ENCODE results near the gene MLLT10.
"Not testable (repeated sequence)": the region's sequence is repeated elsewhere in the genome, so short reads cannot be mapped to it uniquely, and the experiment has no call there.

MLLT10 gene

DNA sequence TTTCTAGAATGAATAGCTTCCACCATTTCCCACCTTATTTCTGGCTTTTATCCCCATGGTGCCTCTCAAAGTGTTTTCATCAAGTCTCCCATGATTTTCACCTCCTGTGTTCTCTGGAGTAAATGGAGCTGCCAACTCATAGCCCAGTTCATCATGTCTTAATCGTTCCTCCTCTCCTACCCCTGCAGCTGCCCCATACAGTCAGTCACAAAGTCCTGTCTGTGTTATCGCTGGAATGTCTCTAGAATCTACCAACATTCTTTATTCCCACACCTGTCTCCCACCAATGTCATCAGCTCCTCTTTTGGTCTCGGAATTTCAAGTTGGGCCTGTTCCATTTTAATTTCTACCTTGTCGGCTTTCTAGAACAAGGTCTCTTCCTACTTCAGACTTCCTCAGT, 178.9 kb downstream of the MLLT10 start:
- DNase-seq = no peak

DNA sequence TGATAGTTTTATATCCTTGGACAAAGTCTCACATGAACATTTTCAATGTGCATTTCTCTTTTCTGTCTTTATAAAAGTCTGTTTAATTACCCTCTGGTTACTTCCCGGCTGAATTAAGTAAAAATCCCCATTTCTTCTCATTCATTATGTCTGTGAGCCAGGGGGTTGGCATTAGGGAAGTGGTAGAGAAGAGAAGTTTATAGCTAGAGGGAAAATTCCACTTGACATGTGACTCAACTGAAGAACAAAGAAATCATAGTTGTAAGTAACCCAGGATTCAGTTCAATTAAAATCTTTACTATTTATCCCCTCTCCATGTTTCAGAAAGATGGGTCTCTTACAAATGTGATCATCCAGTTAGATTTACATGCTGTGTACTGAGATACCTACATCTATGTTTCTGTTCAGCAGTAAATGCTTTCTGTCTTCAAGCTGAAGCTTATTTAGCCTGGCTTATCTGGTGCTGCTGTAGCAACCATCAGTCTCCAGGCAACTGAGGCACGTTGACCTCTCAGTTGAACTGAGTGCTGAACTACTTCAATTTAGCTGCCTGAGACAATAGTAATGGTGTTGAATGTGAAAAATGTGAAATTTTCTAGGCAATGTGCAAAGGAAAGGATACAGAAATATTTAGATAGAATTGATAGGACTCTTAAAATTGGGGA, 181.6 kb downstream of the MLLT10 start:
- no peak for DNase-seq

DNA sequence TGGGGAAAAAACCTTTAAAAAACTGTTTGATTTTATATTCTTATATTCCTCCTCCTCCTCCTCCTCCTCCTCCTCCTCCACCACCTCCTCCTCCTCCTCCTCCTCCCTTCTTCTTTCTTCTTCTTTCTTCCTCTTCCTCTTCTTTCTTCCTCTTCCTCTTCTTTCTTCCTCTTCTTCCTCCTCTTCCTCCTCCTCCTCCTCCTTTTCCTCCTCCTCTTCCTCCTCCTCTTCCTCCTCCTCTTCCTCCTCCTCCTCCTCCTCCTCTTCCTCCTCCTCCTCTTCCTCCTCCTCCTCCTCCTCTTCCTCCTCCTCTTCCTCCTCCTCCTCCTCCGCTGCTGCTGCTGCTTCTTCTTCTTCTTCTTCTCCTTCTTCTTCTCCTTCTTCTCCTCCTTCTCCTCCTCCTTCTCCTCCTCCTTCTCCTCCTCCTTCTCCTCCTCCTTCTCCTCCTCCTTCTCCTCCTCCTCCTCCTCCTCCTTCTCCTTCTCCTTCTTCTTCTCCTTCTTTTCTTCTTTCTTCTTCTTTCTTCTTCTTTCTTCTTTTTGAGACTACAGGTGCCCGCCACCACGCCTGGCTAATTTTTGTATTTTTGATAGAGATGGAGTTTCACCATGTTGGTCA, 183.5 kb downstream of the MLLT10 start:
- not testable (repeated sequence) for DNase-seq

DNA sequence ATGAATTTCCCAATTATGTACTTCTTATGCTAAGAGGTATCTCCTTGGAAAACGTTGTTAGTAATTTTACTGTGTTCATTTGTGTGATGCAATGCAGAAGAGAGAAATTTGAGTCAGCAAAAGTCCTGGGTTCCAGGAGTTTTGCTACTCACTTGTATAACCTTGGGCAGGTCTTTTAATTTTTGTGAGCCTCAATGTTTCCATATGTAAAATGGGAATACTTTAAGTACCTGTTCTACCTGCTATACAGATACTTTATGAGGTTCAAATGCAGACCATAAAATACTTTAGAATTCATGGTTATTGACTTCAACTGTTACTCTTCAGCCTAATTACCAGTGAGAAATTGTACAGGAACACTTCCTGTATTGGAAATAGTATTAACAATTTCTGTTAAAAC, 185.5 kb downstream of the MLLT10 start:
- no peak for DNase-seq

DNA sequence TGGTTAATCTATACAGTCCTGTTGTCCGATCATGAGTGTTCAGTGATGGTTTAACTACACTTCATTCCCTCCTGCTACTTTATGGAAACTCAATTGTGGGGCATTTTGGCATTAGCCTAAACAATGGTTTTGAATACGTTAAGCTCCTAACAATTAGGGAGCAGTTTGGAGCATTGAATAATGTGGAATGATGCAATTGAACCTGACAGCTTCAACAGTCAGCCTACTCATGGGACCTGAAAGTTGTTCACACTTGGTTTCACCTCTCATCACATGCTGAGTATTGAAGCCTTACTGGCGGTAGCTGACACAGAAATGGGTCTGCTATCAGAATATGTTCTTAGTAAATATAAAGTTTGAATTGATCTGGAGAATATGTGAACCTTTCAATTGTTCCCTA, 186.1 kb downstream of the MLLT10 start:
- DNase-seq = no peak

GRCh38 chr10:21721000-21721665, 187.1 kb downstream of the MLLT10 start:
- no peak for DNase-seq

DNA sequence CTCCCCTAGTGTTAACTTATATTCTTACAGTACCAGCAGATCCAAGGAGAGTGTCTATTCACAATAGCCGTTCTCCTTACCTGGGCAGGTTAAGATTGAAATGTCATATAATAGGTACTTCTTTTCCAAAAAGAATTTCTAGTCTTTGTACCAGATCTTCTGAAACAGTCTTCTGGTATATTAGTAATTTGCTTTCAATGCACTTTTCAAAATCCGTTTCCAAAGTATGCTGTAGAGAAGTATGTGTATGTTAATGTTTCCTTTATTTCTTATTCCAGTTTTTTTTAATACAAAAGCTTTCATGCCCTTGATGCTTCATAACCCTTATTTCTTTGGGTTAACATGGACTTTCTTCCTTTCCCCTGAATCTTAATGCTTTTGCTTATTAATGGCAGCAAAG, 188.2 kb downstream of the MLLT10 start:
- no peak for DNase-seq

- DNase-seq = no peak
These were observed 190.1 kb downstream of the MLLT10 start for GRCh38 chr10:21724020-21724589.

DNA sequence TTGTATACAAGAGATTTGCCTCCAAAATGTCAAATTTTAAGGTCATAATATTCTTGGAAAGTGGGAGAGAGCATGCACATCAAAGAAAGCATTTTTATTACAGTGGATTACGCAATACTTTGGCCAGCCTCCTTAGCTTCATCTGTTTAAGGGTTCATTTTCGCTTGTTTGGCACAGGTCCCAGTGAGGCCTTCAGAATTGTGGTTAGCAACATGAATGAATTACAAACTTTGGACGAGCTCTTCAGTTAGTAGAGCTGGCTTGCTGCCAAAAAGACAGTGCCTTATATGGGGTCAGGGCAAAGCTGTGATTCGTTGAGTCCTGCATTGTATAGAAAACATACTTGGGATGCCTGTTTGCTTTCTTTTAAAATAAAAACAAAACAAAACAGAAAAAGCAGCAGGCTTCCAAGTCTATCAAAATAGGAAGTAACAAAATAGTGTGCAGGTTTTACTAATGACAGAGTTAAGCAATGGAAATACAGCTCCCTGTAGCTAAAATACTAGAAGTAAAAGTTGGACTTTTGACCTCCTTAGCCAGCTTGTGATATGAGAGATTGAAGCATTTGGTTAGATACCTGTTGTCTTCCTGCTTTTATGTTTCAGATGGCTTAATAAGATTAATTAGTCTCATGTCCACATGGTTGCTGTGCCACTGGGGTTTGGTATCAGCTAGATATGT, 190.8 kb downstream of the MLLT10 start:
- DNase-seq = peak; percentile 69

GRCh38 chr10:21726601-21727225, 192.7 kb downstream of the MLLT10 start:
- no peak for DNase-seq

DNA sequence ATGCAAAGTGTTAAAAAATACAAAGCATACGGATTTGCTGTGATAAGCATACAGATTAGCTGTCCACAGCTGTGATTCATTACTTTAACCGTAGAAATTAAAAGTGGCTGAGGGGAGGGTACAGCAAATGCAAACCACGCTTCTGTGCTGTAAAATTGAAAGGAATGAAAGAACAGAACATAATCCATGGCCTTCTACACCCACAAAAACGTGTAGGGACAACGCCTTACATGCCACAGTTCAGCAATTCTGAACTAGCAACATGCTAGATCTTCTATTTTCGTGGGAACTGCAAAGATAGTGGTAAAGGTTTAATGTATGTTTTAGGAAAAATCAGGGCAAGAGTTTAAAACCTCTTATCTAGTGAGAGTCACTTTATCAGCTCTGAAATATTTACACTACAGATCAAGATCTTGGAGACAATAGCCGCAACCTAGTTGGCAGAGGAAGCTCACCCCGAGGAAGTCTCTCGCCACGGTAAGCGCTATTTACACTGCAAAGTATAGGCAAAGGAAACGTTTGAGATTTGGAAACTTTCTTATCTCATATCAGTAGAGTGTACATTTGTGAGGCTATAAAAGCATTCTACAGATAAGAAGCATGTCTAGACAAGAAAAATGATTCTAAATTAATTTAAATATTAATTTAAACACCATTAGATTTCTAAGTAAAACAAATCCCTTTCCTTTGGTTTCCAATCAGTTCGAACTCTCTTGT, 193.6 kb downstream of the MLLT10 start:
- no peak for DNase-seq

DNA sequence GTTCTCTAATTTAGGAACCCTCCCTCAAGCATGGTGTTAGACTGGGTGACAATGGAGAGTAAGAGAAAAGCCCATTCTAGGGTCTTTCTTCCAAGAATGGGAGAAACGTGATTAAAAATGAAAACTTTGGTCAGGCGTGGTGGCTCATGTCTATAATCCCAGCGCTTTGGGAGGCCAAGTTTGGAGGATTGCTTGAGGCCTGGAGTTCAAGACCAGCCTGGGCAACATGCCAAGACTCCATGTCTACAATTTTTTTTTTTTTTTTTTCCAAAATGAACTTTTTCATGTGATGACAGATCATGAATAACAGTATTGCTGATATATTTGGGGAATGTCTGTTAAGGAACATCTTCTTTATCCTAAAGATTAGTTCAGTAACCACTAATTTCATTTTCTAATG, 194.6 kb downstream of the MLLT10 start:
- DNase-seq = no peak

DNA sequence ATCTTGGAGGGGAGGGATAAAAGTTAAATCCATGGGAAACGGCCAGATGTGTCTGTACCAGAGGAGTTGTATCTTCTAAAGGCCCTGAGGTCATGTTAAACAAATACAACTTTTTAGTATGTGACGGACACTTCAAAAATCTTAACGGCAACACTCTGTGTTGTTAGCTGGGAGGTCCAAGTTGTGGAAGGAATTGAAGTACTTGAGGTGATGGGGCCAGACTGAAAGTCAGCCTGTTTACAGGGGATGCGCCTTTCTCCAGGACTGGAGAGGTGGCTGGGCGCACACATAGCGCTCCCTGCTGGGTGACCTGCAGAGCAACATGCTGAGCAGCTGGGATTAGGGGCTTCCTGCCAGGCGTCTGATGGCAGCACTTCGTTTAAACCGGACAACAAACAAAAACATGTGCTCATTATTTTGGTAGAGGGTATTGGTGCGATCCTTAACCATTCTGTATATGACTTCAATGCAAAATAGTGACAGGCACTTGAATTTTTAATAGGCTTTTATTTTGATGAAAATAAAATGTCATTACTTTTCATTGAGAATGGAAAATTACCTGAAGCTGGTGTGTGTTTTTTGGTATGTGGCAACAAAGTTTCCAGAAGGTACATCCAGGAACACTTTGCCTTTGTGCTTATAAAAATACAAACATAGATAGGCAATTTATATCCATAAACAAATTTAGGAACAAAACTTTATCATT, 198.2 kb downstream of the MLLT10 start:
- DNase-seq = peak; percentile 44

- DNase-seq = no peak
These were observed 199.7 kb downstream of the MLLT10 start for GRCh38 chr10:21733710-21734109.

DNA sequence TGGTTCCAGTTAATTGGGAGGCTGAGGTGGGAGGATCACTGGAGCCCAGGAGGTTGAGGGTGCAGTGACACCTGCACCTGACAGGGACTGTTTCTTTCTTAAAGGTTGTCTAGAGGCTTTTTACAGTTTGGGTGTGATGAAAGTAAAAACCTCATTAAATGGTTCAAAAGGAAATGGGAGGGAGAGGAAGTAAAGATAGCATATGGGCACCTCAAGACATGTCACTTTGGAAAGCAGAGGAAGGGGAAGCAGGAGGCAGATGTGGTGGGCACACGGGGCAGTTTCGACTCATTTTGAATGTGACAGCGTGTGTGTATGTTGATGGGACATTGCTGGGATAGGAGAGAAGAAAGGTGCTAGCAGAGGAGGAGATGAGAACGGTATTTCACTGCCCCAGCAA, 203.1 kb downstream of the MLLT10 start:
- DNase-seq = no peak

DNA sequence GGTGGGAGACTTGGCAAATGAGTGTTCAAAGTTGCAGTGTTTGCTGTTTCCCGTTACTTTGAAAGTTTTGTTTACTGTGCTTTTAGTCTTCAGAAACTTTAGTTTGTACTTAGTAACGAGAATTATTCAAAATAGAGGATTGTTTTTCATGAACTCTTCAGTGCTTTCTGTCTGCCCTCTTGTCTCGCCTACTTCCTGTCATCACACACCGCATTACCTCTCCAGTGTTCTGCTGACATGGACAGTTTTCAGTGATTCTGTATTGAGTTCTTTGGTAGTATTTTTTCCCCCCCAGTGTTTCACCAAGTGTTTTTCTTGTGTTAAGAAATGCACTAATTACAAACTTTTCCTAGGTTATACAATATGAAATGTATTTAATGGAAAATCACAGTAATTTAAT, 207.0 kb downstream of the MLLT10 start:
- peak; percentile 24 for DNase-seq

DNA sequence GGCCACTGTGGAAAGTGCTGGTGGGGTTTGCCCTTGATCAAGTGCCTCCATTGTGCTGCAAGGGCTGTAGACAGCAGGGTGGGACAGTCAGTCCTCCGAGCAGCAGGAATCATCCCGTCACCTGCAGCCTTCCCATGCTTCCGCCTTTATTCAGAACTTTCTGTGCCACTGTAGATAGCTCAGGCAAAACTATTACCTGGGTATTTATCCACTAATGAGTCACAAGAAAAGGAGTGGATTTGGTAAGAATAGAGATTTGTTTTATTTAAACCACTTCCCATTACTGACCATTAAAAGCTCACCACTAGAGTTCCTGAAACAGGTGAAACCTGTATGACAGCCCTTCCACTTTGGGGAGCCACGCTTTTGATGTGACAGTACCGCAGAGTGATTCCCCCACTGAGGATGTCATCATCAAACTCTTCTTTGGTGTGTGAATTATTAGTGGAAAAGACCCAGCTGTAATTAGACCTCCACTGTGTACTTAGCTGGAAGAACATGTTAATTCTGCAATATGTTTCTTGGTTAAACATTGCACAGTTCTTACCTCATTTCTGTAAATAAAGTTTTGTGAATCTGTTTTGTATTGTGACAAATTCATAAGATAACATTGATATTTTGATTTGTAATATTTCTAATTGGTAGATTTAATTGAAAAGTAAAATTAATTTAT, 208.8 kb downstream of the MLLT10 start:
- no peak for DNase-seq

- no peak for DNase-seq
These were observed 210.2 kb downstream of the MLLT10 start for GRCh38 chr10:21744223-21744622.

- DNase-seq = no peak
These were observed 212.1 kb downstream of the MLLT10 start for GRCh38 chr10:21746118-21746517.

GRCh38 chr10:21747809-21748208, 213.8 kb downstream of the MLLT10 start:
- no peak for DNase-seq

DNA sequence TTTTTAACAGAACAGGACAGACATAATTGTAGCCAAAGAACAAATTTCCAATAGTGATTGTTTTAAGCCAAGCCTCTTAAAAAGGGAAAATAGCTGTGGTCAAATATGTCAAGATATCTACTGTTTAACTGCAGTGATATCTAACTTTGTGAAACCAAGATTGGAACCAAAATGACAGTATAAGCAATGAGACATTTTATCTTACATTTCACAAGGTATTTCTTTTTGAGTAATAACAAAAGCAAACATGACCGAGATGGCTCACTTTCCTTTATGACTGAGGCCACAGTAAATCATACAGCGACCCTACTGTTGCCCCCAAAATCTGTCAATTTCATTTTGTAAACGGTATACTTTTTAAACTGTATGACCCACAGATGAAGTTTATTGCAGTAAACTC, 215.8 kb downstream of the MLLT10 start:
- DNase-seq = peak; percentile 30
